ENCODE results near the gene PRCD. TPM values are rescaled to one million over a fixed set of nuclear protein-coding genes. Genes with fewer than 3 reads are reported as not detected.

The PRCD gene
- total RNA-seq, 2 donors from 2014 or later: 1.9 to 2.4 TPM

- no peak for TF ChIP-seq CTCF (IDR thresholded peaks at IDR 0.05)
- Histone ChIP-seq H3K27me3 (replicated peaks; ENCODE audit: insufficient read depth) (no peaks in the 10 kb centered on the region), H3K9me3 (no peaks in the 10 kb centered on the region), H3K36me3 (no peaks in the 10 kb centered on the region), H3K27ac (peak within 1 kb of the TSS; percentile 54 to 75), H3K4me3 (peak within 1 kb of the TSS; percentile 84), H3K4me1 (ENCODE audit: control insufficient read depth in 1 of 2, low read depth in 2 of 2) (peaks cover 23 to 46% of the 10 kb centered on the region in 2 donors)
- peak; percentile 50 for DNase-seq (ENCODE audit: low spot score)
- ATAC-seq (ENCODE audit: insufficient number of reproducible peaks, low FRiP score, low read depth): peak; percentile 59
Observed at GRCh38 chr17:76501018-76501826, 38.6 kb upstream of the PRCD start, which contains the start of gene RHBDF2. TSS of gene RHBDF2 (minus strand) at chr17:76501423. CDS start at chr17:76481524, 19,899 bp downstream.

GRCh38 chr17:76501827-76502307 lies 38.0 kb upstream of the PRCD start:
- Histone ChIP-seq H3K9me3 (no peaks in the 10 kb centered on the region), H3K36me3 (no peaks in the 10 kb centered on the region), H3K4me3 (peak overlapping the region; percentile 84), H3K27ac (peak overlapping the region; percentile 54 to 75), H3K4me1 (ENCODE audit: control insufficient read depth in 1 of 2, low read depth in 2 of 2) (peaks cover 23 to 46% of the 10 kb centered on the region in 2 donors), H3K27me3 (replicated peaks; ENCODE audit: insufficient read depth) (no peaks in the 10 kb centered on the region)
- DNase-seq (ENCODE audit: low spot score): no peak
- ATAC-seq (ENCODE audit: insufficient number of reproducible peaks, low FRiP score, low read depth): no peak
- TF ChIP-seq CTCF (IDR thresholded peaks at IDR 0.05): no peak

- no peak for DNase-seq (ENCODE audit: low spot score)
- Histone ChIP-seq H3K4me1 (ENCODE audit: control insufficient read depth in 1 of 2, low read depth in 2 of 2) (peaks cover 23 to 44% of the 10 kb centered on the region in 2 donors), H3K9me3 (no peaks in the 10 kb centered on the region), H3K36me3 (no peaks in the 10 kb centered on the region), H3K4me3 (no peak overlapping the region), H3K27ac (peak overlapping the region in 1 of 2 donors; percentile 75), H3K27me3 (replicated peaks; ENCODE audit: insufficient read depth) (no peaks in the 10 kb centered on the region)
- TF ChIP-seq CTCF (IDR thresholded peaks at IDR 0.05): no peak
- no peak for ATAC-seq (ENCODE audit: insufficient number of reproducible peaks, low FRiP score, low read depth)
Observed at GRCh38 chr17:76502341-76503211, 37.3 kb upstream of the PRCD start.

GRCh38 chr17:76504117-76504516 lies 35.7 kb upstream of the PRCD start:
- Histone ChIP-seq H3K36me3 (no peaks in the 10 kb centered on the region), H3K4me3 (no peak overlapping the region), H3K9me3 (no peaks in the 10 kb centered on the region), H3K27me3 (replicated peaks; ENCODE audit: insufficient read depth) (no peaks in the 10 kb centered on the region), H3K27ac (no peak overlapping the region), H3K4me1 (ENCODE audit: control insufficient read depth in 1 of 2, low read depth in 2 of 2) (peaks cover 13 to 29% of the 10 kb centered on the region in 2 donors)
- ATAC-seq (ENCODE audit: insufficient number of reproducible peaks, low FRiP score, low read depth): no peak
- no peak for DNase-seq (ENCODE audit: low spot score)
- no peak for TF ChIP-seq CTCF (IDR thresholded peaks at IDR 0.05)
